ENCODE results near the gene RASGEF1C.

RASGEF1C gene

DNA sequence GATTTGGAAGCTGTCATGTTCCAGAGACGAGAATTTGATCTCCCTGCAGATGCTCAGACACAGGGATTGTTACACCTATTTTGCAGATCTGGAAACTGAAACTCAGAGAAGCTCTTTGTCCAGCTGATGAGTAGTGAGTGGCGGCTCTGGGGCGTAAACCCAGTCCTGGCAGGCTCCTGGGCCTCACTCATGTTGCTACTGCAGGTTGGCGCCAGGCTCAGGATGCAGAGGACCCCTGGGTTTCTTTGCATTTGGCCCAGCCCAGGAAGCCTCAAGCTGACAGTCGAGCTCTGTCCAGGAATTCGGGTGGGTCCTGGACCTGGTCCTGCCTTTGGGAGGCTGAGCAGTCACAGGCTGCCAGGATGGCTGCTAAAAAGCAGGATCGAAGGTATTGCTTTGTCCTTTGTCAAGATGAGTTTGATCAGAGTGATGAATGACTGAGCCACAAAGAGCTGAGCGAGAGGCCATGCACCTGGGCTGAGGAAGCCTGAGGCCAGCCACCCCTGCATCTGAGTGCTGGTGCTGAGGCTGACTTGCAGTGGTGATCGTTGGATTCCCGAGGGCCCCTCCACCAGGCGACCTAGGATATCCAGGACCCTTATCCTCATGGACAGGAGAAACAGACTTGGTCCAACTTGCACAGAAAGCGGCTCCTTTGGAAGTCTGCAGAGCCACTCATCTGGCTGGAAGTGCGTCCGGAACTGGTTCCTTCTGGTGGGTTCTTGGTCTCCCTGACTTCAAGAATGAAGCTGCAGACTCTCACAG, 129.1 kb downstream of the RASGEF1C start:
- no peak for DNase-seq

DNA sequence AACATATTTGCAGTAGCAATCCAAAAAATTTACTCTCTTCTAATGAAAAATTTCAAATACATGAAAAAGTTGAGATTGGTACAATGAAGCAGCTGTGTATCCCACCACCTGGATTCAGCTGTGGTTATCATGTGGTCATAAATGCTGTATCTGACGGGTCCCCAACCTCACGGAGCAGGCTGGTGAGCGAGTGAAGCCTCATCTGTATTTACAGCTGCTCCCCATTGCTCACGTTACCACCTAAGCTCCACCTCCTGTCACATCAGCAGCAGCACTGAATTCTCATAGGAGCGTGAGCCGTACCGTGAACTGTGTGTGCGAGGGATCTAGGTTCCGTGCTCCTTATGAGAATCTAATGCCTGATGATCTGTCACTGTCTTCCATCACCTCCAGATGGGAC, 130.7 kb downstream of the RASGEF1C start:
- no peak for DNase-seq

DNA sequence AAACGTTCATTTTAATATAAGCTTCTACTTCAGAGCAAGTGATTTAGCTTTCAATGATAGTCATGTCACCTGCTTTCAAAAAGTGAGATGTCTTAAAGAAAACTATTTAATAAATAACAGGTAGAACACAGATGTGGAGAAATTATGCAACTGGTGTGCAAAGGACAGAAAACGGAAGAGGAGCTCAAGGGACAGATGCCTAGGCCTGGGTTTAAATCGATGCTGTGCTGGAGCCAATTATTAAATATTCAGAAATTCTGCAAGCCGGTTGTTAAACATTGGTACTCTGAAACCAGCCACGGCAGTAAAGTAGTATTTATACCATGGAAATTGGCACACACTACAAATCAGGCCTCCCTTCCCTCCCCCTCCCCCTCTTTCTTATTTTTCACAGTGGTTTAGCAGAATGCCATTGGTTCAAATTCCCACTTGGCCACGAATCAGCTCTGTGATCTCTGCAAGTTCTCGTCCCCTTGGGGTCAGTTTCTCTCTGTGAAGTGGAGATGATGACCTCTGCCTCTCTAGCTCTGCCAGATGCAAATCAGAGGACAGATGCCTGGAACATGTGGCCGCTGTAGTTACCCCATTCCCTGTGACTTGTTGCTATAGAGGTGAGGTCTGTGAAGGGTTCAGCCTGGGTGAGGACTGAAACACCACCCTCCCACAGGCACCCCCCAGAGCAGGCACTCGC, 131.3 kb downstream of the RASGEF1C start:
- DNase-seq, result no peak

DNA sequence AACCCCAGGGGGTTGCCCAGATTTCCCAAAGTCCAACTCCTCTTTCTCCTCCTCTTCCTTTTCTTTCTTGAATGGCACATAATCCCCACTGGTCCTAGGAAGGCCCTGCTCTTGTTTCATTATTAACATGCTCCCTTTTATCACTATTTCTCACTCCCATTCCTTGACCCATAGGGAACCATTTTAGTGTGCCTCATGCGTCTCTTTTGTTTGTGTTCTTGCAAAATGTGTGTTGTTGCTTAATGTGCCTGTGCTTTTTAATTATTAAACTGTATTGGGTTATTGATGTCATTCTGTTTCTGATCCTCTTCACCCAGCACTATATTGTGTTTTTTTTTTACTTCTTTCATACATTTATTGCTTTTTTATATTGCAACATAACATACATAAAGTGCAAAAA, 133.3 kb downstream of the RASGEF1C start:
- DNase-seq, result no peak

DNA sequence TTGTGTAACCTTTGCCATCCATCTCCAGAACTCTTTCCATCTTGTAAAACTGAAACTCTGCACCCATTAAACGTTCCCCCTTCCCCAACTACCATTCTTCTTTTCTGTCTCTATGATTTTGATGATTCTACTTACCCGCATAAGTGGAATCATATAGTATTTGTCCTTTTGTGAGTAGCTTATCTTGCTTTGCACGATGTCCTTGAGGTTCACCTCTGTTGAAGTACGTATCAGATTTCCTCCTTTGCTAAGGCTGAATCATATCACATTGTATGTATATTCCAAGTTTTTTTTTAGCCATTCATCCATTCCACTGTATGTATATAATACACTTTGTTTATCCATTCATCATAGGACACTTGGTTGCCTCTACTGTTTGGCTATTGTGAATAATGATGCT, 134.5 kb downstream of the RASGEF1C start:
- DNase-seq, result no peak

DNA sequence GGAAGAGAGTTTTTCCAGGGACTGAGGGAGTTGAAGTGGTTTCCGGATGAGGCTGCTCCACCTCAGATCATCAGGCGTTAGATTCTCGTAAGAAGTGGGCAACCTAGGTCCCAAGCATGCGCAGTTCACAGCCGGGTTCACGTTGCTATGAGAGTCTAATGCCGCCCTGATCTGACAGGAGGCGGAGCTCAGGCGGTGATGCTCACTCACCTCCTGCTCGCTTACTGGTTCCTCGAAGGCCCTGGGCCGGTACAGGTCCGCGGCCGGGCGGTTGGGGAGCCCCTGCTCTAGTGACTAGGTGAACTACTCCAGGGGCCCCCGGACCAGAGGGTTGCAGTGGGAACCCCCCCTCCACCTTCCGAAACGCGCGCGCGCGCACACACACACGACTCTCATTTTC, 136.5 kb downstream of the RASGEF1C start:
- no peak for DNase-seq

DNA sequence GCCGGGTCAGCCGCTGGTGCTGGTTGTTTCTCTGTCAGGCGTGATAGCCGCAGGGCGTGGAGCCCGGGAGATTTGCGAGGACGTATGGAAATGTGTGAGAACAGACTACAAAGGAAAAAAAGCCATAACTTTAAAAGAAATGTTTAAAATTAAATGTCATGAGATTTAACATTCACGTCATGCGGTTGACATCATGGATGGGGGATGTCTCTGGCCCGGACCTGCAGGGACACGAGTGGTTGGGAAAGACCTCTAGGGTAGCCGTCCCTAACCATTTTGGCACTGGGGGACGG, 136.8 kb downstream of the RASGEF1C start:
- no peak for DNase-seq

DNA sequence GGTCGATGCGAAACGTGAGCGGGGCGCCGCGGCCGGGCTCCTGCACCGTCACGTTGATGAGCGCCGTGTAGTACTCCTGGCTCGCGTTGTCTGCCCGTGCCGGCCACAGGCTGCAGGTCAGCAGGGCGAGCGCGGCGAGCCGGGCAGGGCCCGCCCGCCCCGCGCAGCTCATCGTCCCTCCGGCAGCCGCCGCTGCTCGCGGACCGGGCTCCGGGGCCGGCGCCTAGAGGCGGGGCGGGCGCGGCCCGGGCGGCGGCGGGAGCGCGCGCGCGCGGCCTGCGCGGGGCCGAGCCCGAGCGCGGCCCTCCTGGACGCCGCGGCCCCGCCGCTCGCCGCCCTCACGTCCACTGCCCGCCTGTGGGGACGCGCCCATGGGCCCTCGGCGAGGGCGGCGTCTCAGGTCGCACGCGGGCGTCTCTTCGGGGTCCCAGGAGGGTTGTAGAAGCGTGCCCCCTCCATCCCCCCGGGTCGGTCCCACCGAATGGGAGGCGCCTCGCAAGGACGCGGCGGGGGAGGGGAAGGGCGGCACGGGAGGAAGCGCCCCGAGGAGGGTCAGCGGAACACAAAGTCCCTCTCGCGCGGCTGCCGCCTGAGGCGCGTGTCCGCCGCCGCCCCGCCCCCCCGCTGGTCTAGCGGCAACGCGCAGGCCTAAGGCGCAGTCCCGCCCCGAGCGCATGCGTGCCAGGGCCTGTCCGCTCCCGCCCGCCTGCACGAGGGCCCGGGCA, 137.3 kb downstream of the RASGEF1C start, which contains the start of gene RNF130:
Gene RNF130, minus strand, starts transcription at position 229 of the 725 bp plus-strand sequence. Its CDS starts 57 bp downstream, at position 172.
- peak; percentile 95 for DNase-seq

DNA sequence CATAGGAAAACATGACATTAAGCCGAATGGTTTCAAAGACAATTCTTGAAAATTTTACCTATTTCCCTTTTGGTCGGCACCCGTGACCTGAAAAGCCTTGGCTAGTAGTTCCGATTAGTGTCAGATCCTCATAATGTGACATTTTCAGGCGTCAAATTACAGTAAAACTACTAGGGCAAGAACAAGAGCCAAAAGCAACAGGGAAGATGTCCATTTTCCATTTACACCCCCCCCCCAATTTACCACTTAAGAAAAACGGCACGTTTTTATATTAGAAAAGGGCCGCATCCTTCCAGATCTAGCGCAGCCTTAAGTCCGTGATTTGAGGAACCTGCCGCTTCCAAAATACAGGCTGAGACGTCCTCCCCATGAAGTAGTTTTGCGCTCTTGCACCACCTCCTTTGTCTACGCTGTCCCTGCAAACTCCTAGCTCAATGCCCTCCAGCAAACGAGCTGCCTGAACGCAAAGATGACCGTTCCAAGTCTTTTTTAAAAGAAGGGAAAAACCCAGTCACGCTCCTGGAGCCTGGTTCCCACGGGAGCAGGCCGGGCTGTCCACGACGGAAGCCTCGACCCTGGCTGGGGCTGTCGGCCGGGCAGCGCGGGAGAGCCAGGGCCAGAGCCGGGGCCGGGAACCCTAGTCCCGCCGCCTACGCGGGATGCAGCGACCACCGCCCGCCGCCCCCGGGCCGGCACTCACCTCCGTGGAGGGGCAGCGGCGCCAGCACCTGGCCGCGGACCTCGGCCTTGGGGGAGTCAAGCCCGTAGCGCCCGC, 138.1 kb downstream of the RASGEF1C start:
- DNase-seq, result peak; percentile 57

DNA sequence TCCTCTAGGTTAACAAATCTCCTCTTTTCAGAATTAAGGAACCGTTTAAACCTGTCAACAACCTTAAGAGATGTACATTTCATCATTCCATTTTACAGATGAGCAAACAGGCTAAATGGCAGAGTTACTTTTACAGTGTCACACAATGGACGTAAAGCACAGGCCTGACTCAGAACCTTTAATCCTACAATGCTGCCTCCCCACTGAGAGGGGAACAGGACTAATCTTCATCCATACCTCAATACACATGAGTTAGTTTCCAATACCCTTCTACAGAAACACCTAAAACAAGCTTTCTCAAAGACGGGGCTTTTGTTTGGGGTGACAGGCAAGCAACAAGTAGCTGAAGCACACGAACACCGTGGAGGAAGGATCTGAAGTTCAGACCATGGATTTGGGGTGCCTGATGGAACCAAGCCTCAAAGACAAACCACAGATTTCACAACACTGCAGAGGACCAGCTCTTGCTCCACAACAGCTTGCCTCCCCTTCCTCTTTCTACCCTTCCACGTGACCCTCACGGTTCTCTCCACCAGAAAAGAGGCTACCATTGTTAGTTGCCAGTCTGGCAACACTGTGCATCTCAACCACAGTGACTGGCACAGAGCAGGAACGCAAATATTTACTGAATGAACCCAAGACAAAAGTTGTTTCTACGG, 139.3 kb downstream of the RASGEF1C start:
- no peak for DNase-seq

DNA sequence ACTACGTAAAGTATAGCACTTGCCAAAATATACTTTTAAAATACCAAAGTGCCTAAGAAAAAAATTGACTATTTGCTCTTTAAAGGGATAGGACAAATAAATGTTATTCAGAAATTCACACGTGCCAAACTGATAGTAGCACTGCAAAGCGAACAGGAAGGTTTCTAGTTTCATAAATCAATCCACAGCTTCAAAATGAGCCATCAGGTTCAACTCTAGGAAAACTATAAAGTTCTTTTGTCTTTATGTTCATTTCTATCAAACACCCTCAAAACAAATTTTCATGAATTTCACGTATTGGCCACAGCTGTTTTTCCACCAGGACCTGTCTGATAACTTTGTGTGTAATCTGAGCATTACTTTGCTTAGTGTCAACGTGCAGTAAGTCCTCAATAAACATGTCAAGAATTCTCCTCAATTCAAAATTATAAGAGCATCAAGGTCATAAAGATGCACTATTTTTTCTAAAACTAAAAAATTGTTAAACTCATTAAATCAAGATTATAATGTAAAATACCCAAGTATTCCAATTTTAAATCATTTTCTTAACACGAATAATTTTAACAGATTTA, 140.4 kb downstream of the RASGEF1C start:
- DNase-seq, result no peak

DNA sequence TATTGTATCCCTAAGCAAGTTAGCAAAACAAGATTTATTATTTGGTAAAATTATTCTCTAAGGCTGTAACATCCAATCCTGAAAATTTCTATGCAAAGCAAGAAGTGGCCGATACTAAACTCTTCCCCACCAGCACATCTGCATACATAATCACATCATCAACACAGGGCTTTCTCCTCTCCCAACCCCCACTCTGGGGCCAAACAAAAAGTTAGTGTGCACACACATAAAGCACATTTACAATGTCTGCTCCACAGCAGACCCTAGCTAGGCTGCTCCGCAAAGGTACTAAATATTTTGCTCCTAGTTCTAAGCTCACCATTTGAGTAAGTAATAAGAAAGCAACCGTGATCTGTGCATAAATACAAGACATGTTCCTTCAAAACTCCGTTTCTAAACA, 141.0 kb downstream of the RASGEF1C start:
- no peak for DNase-seq

DNA sequence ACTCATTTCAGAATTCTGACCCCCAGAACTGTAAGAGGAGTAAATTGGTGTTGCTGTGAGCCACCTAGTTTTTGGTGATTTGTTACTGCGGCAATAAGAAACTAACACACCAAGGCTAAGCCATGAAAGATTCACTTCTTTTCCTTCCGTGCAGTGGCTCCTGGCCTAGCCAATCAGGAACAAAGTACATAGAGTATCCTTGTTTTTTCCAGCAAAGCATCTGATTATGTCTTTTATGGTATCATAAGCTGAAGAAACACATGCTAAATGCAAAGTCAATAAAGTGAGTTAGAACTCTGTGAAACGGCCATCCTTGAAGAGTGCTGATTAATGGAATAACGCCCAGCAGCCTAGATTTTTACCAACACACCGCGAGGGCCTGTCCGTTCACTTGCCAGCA, 148.8 kb downstream of the RASGEF1C start:
- no peak for DNase-seq

DNA sequence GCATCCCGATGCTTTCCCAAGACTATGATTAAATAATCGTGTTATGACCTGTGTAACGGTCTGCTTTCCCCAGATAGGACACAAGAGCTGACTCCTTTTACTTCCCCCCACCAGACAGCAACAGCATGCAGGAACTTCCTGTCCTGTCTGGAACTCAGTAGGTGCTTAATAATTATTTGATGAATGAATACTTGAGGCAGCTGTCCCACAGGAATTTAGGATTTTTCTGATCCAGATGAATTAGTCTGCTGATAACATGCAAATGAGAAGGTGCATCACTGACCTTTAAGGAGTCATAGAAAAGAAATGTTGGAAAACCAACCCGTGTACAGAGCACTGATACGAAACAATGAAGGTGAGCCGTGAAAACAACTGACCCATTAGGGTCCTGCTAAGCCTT, 149.7 kb downstream of the RASGEF1C start:
- DNase-seq, result no peak

DNA sequence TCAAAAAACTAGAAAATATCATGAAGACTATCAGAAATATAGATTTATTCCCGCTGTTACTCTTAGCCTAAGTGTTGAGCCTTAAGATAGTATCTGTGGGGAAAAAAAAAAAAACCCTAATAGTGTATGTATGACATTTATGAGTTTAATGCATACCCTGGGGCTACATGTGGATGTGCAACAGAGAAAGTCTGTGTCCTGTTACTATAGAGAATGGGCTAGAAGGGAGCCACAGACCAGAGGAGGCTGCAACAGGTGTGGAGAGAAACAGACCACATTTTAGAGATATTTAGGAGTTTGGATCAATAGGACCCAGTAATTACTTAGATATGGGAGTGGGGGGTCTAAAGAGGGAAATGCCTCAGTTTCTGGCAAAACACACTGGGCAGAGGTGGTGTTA, 152.9 kb downstream of the RASGEF1C start:
- no peak for DNase-seq

DNA sequence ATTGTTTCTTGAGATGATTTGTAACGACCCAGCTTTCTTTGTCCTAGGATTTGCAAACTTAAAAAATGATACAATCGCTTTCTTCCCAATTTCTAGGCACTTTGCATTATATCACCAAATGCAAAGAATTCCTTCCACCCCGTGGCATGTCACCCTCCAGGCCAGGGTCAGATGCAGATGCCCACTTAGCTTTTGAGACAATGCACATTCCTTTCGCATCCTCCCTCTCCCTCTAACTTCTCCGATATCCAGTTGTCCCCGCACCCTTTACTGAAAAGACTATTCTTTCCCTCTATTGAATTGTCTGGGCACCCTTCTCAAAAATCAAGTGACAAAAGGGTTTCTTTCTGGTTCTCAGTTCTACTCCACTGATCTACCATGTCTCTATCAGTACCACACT, 154.8 kb downstream of the RASGEF1C start:
- no peak for DNase-seq

DNA sequence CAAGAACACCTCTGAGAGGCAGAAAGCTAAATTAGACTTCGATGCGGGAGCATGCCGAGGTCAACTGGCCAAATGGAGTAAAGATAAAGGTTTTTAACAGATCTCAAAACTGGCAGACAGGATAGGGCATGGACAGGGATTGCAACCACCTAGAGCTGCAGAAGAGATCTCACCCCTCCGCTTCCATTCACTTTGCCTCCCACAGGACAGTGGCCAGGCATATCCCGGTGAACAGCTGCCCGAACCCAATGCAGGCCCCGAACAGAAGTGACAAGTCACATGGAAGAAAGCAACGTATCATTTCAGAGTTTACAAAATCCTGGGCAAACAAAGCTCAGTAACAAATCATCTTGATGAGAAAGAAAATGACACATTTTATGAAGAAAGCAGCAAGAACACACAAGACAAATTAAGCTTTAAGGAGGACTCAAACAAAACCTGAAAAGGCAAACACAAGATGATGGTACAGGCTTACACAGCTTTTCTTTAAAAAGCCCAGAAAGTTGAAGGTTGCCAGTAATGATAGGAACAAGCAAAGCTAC, 155.9 kb downstream of the RASGEF1C start:
- no peak for DNase-seq

DNA sequence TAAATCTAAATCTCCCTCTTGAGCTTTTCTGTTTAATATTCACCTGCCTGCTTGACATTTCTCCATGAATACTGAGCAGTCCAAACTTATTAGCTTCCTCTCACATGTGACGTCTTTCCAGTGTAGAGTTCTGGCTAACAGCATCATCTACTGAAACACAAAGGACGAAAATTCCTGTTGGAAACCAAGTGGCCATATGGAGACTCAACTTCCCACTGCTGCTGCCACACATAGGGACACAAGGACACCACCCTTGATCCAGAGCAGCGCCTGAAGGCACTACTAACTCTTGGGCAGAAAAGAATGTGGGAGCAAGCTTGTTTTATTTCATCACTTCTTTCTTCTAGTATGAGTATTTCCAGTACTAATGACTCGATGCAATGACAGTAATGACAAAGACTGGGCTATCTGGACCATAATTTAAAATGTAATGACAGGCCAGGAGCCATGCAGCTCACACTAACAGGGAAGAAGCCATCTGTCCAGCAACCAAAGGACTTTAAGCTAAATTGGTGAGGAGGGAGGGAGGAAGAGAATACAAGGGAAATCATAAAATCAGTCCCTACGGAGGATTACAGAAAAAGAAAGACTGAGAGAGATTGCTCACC, 156.7 kb downstream of the RASGEF1C start:
- DNase-seq, result no peak
